Liver (tissue), 3 donors: ENCODE data around the gene GATAD2B.

Source experiments
- CTCF ChIP-seq: fragments of 150-350 bp; IDR thresholded peaks from 2 replicates; pipeline ENCODE4 v1.5.1; 2017; ENCODE audit warnings: improper control_type of control experiment, low read depth, low read length; ENCODE audit not compliant: missing input control
- FOXA2 ChIP-seq: IDR thresholded peaks from 2 replicates; pipeline ENCODE4 v1.6.1; 2016; ENCODE audit warnings: antibody characterized with exemption
- GABPA ChIP-seq, 2 donors: IDR thresholded peaks in 1 of 2; conservative IDR thresholded peaks in 1 of 2; 2 replicates each; pipeline ENCODE4 v1.6.1; 2016; ENCODE audit warnings: antibody characterized with exemption in 2 of 2, mild to moderate bottlenecking in 1 of 2, moderate library complexity in 1 of 2
- JUND ChIP-seq, 2 donors: IDR thresholded peaks; 2 replicates each; pipeline ENCODE4 v1.6.1; 2016; ENCODE audit warnings: antibody characterized with exemption in 2 of 2
- MAX ChIP-seq: IDR thresholded peaks from 2 replicates; pipeline ENCODE4 v1.6.1; 2016; ENCODE audit warnings: antibody characterized with exemption
- RAD21 ChIP-seq, 2 donors: IDR thresholded peaks; 2 replicates each; pipeline ENCODE4 v1.6.1; 2016; ENCODE audit warnings: antibody characterized with exemption in 2 of 2, mild to moderate bottlenecking in 2 of 2
- RXRA ChIP-seq, 2 donors: IDR thresholded peaks; 2 replicates each; pipeline ENCODE4 v1.6.1; 2017 to 2018; ENCODE audit warnings: antibody characterized with exemption in 2 of 2, mild to moderate bottlenecking in 1 of 2
- YY1 ChIP-seq: IDR thresholded peaks from 2 replicates; pipeline ENCODE4 v1.6.1; 2016; ENCODE audit warnings: antibody characterized with exemption, mild to moderate bottlenecking
- ZBTB33 ChIP-seq: IDR thresholded peaks from 2 replicates; pipeline ENCODE4 v1.6.1; 2016; ENCODE audit warnings: antibody characterized with exemption
- TF ChIP-seq, protein P1 (sequence below): IDR thresholded peaks from 2 replicates; pipeline ENCODE4 v1.6.1; 2016; ENCODE audit warnings: antibody characterized with exemption, mild to moderate bottlenecking
- donor health status: healthy.
- donor health status: healthy.

DNA sequence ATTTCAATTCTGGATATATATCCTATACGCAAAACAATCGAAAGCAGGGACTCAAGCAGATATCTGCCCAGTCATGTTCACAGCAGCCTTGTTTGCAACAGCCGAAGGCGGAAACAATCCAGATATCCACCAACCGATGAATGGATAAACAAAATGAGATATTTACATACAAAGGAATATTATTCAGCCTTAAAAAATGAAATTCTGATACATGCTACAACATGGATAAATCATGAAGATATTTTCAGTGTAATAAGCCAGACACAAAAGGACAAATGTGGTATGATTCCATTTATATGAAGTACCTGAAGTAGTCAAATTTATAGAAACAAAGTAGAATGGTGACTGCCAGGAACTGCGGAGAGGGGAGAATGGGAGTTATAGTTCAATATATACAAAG is 15.6 kb downstream of the GATAD2B start:
- TF ChIP-seq CTCF (no peak), YY1 (no peak), GABPA (IDR thresholded peaks at IDR 0.05 in 1 of 2, conservative IDR thresholded peaks at IDR 0.05 in 1 of 2) (no peak), RXRA (IDR thresholded peaks at IDR 0.05) (no peak), ZBTB33 (no peak), JUND (IDR thresholded peaks at IDR 0.05) (no peak), FOXA2 (no peak), MAX (no peak), RAD21 (IDR thresholded peaks at IDR 0.05) (no peak)
- TF ChIP-seq, protein P1, sequence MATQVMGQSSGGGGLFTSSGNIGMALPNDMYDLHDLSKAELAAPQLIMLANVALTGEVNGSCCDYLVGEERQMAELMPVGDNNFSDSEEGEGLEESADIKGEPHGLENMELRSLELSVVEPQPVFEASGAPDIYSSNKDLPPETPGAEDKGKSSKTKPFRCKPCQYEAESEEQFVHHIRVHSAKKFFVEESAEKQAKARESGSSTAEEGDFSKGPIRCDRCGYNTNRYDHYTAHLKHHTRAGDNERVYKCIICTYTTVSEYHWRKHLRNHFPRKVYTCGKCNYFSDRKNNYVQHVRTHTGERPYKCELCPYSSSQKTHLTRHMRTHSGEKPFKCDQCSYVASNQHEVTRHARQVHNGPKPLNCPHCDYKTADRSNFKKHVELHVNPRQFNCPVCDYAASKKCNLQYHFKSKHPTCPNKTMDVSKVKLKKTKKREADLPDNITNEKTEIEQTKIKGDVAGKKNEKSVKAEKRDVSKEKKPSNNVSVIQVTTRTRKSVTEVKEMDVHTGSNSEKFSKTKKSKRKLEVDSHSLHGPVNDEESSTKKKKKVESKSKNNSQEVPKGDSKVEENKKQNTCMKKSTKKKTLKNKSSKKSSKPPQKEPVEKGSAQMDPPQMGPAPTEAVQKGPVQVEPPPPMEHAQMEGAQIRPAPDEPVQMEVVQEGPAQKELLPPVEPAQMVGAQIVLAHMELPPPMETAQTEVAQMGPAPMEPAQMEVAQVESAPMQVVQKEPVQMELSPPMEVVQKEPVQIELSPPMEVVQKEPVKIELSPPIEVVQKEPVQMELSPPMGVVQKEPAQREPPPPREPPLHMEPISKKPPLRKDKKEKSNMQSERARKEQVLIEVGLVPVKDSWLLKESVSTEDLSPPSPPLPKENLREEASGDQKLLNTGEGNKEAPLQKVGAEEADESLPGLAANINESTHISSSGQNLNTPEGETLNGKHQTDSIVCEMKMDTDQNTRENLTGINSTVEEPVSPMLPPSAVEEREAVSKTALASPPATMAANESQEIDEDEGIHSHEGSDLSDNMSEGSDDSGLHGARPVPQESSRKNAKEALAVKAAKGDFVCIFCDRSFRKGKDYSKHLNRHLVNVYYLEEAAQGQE = no peak
